Measurements from ENCODE around the gene GPATCH1. TPM values are rescaled to one million over a fixed set of nuclear protein-coding genes. Genes with fewer than 3 reads are reported as not detected.
"Not testable (repeated sequence)": the region's sequence is repeated elsewhere in the genome, so short reads cannot be mapped to it uniquely, and the experiment has no call there.

GPATCH1 gene
- total RNA-seq, 2 donors from 2014 or later, result 6.5 to 6.6 TPM

DNA sequence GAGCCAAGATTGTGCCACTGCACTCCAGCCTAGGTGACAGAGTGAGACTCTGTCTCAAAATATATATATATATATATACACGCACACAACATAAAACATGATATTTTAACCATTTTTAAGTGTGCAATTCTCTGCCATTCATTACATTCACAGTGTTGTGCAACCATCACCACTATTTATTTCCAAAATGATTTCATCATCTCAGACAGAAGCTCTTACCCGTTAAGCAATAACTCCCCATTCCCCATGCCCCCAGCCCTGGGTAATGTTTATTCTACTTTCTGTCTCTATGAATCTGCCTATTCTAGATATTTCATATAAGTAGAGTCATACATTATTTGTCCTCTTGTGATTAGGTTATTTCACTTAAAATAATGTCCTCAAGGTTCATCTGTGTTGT, 71.2 kb downstream of the GPATCH1 start:
- ATAC-seq (ENCODE audit: insufficient number of reproducible peaks, low FRiP score, low read depth) (no peak), DNase-seq (ENCODE audit: low spot score) (no peak)
- TF ChIP-seq, protein P1, sequence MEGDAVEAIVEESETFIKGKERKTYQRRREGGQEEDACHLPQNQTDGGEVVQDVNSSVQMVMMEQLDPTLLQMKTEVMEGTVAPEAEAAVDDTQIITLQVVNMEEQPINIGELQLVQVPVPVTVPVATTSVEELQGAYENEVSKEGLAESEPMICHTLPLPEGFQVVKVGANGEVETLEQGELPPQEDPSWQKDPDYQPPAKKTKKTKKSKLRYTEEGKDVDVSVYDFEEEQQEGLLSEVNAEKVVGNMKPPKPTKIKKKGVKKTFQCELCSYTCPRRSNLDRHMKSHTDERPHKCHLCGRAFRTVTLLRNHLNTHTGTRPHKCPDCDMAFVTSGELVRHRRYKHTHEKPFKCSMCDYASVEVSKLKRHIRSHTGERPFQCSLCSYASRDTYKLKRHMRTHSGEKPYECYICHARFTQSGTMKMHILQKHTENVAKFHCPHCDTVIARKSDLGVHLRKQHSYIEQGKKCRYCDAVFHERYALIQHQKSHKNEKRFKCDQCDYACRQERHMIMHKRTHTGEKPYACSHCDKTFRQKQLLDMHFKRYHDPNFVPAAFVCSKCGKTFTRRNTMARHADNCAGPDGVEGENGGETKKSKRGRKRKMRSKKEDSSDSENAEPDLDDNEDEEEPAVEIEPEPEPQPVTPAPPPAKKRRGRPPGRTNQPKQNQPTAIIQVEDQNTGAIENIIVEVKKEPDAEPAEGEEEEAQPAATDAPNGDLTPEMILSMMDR (IDR thresholded peaks at IDR 0.05), result no peak
- H3K4me1 ChIP-seq (ENCODE audit: control insufficient read depth in 1 of 2, low read depth in 2 of 2), result no peaks in the 10 kb centered on the region
- no peak overlapping the region for H3K4me3 ChIP-seq
- no peak overlapping the region for H3K27ac ChIP-seq
- no peaks in the 10 kb centered on the region for H3K27me3 ChIP-seq (replicated peaks; ENCODE audit: insufficient read depth)
- no peaks in the 10 kb centered on the region for H3K9me3 ChIP-seq
- no peaks in the 10 kb centered on the region for H3K36me3 ChIP-seq

DNA sequence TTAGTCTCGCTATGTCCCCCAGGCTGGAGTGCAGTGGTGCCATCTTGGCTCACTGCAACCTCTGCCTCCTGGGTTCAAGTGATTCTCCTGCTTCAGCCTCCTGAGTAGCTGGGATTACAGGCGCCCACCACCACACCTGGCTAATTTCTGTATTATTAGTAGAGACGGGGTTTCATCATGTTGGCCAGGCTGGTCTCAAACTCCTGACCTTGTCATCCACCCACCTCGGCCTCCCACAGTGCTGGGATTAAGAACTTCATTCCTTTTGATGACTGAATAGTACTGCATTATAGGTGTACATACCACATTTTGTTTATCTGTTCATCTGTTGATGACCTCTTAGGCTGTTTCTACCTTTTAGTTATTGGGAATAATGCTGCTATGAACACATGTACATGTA, 71.6 kb downstream of the GPATCH1 start:
- not testable (repeated sequence) for H3K9me3 ChIP-seq; H3K4me1 ChIP-seq (ENCODE audit: control insufficient read depth in 1 of 2, low read depth in 2 of 2); DNase-seq (ENCODE audit: low spot score); ATAC-seq (ENCODE audit: insufficient number of reproducible peaks, low FRiP score, low read depth); H3K27me3 ChIP-seq (replicated peaks; ENCODE audit: insufficient read depth); H3K27ac ChIP-seq; H3K36me3 ChIP-seq; H3K4me3 ChIP-seq

DNA sequence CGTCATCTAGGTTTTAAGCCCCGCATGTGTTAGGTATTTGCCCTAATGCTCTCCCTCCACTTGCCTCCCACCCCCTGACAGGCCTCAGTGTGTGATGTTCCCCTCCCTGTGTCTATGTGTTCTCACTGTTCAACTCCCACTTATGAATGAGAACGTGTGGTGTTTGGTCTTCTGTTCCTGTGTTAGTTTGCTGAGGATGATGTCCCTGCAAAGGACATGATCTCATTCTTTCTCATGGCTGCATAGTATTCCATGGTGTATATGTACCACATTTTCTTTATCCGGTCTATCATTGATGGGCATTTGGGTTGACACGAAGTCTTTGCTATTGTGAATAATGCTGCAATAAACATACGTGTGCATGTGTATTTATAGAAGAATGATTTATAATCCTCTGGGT, 73.3 kb downstream of the GPATCH1 start:
- not testable (repeated sequence) for H3K9me3 ChIP-seq; H3K27me3 ChIP-seq (replicated peaks; ENCODE audit: insufficient read depth); ATAC-seq (ENCODE audit: insufficient number of reproducible peaks, low FRiP score, low read depth); DNase-seq (ENCODE audit: low spot score); H3K36me3 ChIP-seq; H3K4me3 ChIP-seq; H3K27ac ChIP-seq; H3K4me1 ChIP-seq (ENCODE audit: control insufficient read depth in 1 of 2, low read depth in 2 of 2)

GRCh38 chr19:33156334-33156733, 75.4 kb downstream of the GPATCH1 start:
- no peaks in the 10 kb centered on the region for H3K27me3 ChIP-seq (replicated peaks; ENCODE audit: insufficient read depth)
- no peaks in the 10 kb centered on the region for H3K36me3 ChIP-seq
- DNase-seq (ENCODE audit: low spot score), result no peak
- H3K4me1 ChIP-seq (ENCODE audit: control insufficient read depth in 1 of 2, low read depth in 2 of 2), result no peaks in the 10 kb centered on the region
- H3K27ac ChIP-seq, result no peak overlapping the region
- H3K9me3 ChIP-seq, result no peaks in the 10 kb centered on the region
- no peak for ATAC-seq (ENCODE audit: insufficient number of reproducible peaks, low FRiP score, low read depth)
- TF ChIP-seq, protein P1 (IDR thresholded peaks at IDR 0.05), result no peak
- H3K4me3 ChIP-seq, result no peak overlapping the region

- Histone ChIP-seq H3K36me3 (no peaks in the 10 kb centered on the region), H3K27ac (no peak overlapping the region), H3K27me3 (replicated peaks; ENCODE audit: insufficient read depth) (no peaks in the 10 kb centered on the region), H3K4me1 (ENCODE audit: control insufficient read depth in 1 of 2, low read depth in 2 of 2) (no peaks in the 10 kb centered on the region), H3K9me3 (no peaks in the 10 kb centered on the region), H3K4me3 (no peak overlapping the region)
- no peak for DNase-seq (ENCODE audit: low spot score)
- TF ChIP-seq, protein P1 (IDR thresholded peaks at IDR 0.05), result no peak
- ATAC-seq (ENCODE audit: insufficient number of reproducible peaks, low FRiP score, low read depth), result no peak
These were observed 76.9 kb downstream of the GPATCH1 start for GRCh38 chr19:33157906-33158305.

DNA sequence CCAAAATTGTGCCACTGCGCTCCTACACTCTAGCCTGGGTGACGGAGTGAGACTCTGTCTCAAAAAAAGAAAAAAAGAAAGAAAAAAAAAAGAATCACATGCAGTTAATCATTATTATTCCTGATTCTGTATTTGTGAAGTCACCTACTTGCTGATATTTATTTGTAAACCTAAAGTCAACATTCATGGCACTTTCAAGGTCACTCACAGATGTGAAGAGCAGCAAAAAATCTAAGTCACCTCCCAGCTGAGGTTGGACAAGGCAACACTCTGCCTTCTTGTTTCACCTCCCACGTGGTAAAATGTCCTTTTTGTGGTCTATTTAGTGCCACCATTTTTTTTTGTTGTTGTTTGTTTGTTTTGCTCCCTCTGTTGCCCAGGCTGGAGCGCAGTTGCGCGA, 77.4 kb downstream of the GPATCH1 start:
- Histone ChIP-seq H3K36me3 (no peaks in the 10 kb centered on the region), H3K4me3 (no peak overlapping the region), H3K27ac (no peak overlapping the region), H3K4me1 (ENCODE audit: control insufficient read depth in 1 of 2, low read depth in 2 of 2) (no peaks in the 10 kb centered on the region), H3K27me3 (replicated peaks; ENCODE audit: insufficient read depth) (no peaks in the 10 kb centered on the region), H3K9me3 (no peaks in the 10 kb centered on the region)
- DNase-seq (ENCODE audit: low spot score), result no peak
- ATAC-seq (ENCODE audit: insufficient number of reproducible peaks, low FRiP score, low read depth), result no peak
- TF ChIP-seq, protein P1 (IDR thresholded peaks at IDR 0.05), result no peak

All from thoracic aorta (tissue), 2 donors.